Neural crest cell (in vitro differentiated cells): ENCODE results near the gene GRAMD2A. TPM values are rescaled to one million over a fixed set of nuclear protein-coding genes. Genes with fewer than 3 reads are reported as not detected.

Experiments
- DNase-seq: peaks from one replicate; pipeline ENCODE4 v3.0.0; 2021; ENCODE audit warnings: low read depth, mixed read lengths, low spot score
- H3K27ac Mint-ChIP-seq: one replicate; pipeline ENCODE4 v1.8.0; 2021; ENCODE audit warnings: mild to moderate bottlenecking, mixed read lengths; ENCODE audit not compliant: unreplicated experiment
- H3K27me3 Mint-ChIP-seq: 2 replicates; pipeline ENCODE4 v1.8.0; 2021; ENCODE audit warnings: low read depth, mild to moderate bottlenecking, mixed read lengths
- H3K36me3 Mint-ChIP-seq: 2 replicates; pipeline ENCODE4 v1.8.0; 2021; ENCODE audit warnings: low read depth, mild to moderate bottlenecking, mixed read lengths
- H3K4me1 Mint-ChIP-seq: 2 replicates; pipeline ENCODE4 v1.8.0; 2021; ENCODE audit warnings: mixed read lengths
- H3K4me3 Mint-ChIP-seq: one replicate; pipeline ENCODE4 v1.8.0; 2021; ENCODE audit warnings: mild to moderate bottlenecking, mixed read lengths
- H3K9me3 Mint-ChIP-seq: 2 replicates; pipeline ENCODE4 v1.8.0; 2021; ENCODE audit warnings: mixed read lengths
- total RNA-seq: library from RNA; stranded (reverse); gene quantifications from 2 replicates; pipeline ENCODE4 v1.2.1, GENCODE V29; 2021
- TF ChIP-seq, protein P1 (sequence below): fragments of 200-600 bp; sonication (generic); conservative IDR thresholded peaks from 2 replicates; pipeline ENCODE4 v1.5.0; 2021; ENCODE audit warnings: antibody characterized with exemption, mild to moderate bottlenecking

Gene GRAMD2A
- total RNA-seq, 1 donor from 2014 or later: 0.35 TPM

DNA sequence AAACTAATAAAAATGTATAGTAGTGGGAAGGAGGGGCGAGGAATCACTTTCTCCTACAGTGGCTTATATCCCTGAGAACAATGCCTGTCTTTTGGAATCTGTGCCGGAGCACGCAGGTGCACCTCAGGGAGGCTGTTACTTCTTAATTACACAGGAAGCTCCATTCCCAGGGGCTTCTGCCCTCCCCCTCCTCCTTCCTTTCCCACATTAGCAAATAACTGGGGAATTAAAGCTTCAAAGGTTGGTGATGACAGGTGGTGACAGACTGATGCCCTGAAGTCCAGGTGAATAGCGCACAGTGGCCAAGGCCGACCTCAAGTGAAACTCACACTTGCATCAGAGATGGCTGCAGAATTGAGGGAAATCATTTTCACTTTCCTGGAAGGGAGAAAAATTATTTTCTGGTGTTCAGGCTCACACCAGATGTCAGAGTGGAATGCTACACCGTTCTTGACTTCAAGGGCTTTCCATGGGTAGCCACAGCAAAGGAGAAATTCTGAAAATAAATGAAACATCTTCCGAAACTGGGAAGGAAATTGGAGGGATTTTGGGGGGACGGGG, 3.7 kb downstream of the GRAMD2A start:
- Mint-ChIP-seq H3K36me3 (peaks cover 12% of the 10 kb centered on the region), H3K9me3 (no peaks in the 10 kb centered on the region), H3K27ac (no peak overlapping the region), H3K4me1 (peaks cover 9% of the 10 kb centered on the region), H3K27me3 (peaks cover 76% of the 10 kb centered on the region), H3K4me3 (no peak overlapping the region)
- TF ChIP-seq, protein P1, sequence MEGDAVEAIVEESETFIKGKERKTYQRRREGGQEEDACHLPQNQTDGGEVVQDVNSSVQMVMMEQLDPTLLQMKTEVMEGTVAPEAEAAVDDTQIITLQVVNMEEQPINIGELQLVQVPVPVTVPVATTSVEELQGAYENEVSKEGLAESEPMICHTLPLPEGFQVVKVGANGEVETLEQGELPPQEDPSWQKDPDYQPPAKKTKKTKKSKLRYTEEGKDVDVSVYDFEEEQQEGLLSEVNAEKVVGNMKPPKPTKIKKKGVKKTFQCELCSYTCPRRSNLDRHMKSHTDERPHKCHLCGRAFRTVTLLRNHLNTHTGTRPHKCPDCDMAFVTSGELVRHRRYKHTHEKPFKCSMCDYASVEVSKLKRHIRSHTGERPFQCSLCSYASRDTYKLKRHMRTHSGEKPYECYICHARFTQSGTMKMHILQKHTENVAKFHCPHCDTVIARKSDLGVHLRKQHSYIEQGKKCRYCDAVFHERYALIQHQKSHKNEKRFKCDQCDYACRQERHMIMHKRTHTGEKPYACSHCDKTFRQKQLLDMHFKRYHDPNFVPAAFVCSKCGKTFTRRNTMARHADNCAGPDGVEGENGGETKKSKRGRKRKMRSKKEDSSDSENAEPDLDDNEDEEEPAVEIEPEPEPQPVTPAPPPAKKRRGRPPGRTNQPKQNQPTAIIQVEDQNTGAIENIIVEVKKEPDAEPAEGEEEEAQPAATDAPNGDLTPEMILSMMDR: no peak
- no peak for DNase-seq

DNA sequence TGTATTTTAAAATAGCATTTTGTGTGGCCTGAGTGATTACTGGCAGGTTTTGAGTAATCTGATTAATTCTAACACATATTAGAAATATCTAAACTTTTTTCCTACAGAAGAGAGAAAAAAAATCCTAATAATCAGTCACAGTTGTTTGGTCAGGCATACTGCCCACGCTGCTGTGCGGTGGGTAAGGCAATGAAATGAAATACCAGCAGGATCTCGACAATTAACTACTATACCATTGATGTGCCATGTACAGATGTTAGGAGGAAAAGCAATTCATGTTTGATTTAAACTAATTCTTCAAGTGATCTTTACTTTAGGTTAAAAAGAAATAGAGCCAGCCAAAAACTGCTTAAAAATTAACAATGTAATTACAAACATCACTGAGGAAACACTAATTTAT, 5.2 kb downstream of the GRAMD2A start:
- no peak for DNase-seq
- no peaks in the 10 kb centered on the region for H3K9me3 Mint-ChIP-seq
- TF ChIP-seq, protein P1: no peak
- peak overlapping the region; percentile 27 for H3K4me3 Mint-ChIP-seq
- H3K4me1 Mint-ChIP-seq: peaks cover 4% of the 10 kb centered on the region
- H3K36me3 Mint-ChIP-seq: no peaks in the 10 kb centered on the region
- H3K27ac Mint-ChIP-seq: no peak overlapping the region
- peaks cover 72% of the 10 kb centered on the region for H3K27me3 Mint-ChIP-seq

DNA sequence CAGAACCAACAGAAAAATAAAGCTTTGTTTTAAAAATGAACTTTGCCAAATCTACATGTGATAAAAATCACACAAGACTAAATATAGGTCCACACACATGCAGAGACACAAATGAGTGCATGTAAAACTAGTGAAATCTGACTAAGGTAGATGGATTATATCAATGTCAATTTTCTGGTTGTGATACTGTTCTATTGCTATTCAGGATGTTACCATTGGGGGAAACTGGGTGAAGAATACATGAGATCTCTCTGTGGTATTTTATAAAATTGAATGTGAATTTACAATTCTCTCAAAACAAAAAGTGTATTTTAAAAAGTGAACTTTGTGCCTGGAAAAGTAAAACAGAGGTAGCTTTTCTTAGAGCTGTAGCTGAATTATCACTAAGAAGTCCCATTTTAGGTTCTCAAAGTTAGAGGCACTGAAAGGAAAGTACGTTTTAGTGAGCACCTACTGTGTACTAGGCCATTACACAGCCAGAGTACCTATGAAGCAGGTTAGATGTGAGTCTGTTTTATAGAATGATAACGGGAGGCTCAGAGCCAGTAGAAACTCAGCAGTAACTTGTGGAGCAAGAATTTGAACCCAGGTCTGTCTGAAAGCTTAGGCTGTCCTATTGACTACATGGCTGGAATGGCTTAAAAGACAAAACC, 8.2 kb downstream of the GRAMD2A start:
- H3K4me1 Mint-ChIP-seq: no peaks in the 10 kb centered on the region
- H3K9me3 Mint-ChIP-seq: no peaks in the 10 kb centered on the region
- no peak overlapping the region for H3K27ac Mint-ChIP-seq
- H3K4me3 Mint-ChIP-seq: no peak overlapping the region
- TF ChIP-seq, protein P1: no peak
- no peaks in the 10 kb centered on the region for H3K36me3 Mint-ChIP-seq
- no peak for DNase-seq
- H3K27me3 Mint-ChIP-seq: peaks cover 62% of the 10 kb centered on the region

DNA sequence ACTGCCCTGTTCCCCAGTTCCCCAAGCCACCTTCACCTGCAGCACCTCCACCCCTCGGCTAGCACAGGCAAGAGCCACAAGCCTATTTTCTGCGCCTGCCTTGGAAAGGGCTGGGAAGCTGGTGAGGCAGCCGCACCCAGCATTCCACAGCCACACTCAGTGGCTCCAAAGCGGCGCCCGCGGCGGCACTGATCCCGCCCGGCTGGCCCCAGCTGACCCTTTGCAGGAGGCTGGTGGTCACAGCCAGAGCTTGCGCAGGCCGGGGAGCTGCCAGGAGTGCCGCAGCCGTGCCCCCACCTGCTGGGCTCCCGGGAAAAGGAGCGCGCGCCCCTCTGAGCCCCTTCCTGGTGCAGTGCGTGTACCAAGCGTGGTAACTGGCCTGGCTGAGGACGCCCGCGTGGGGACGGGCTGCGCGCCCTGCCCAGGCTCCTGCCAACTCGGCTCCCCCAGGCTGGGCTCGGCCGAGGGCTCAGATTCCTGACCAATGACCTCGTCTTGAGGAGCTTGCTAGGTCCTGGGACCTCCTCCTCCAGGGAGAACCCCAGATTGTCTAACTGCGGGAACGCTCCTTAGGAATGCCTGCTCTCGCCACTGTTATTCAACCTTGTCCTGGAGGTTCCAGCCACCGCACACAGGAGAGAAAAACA, 13.3 kb downstream of the GRAMD2A start:
- peak; percentile 30 for DNase-seq
- peaks cover 47% of the 10 kb centered on the region for H3K27me3 Mint-ChIP-seq
- H3K9me3 Mint-ChIP-seq: no peaks in the 10 kb centered on the region
- H3K27ac Mint-ChIP-seq: no peak overlapping the region
- no peak overlapping the region for H3K4me3 Mint-ChIP-seq
- TF ChIP-seq, protein P1: no peak
- no peaks in the 10 kb centered on the region for H3K36me3 Mint-ChIP-seq
- peaks cover 32% of the 10 kb centered on the region for H3K4me1 Mint-ChIP-seq

DNA sequence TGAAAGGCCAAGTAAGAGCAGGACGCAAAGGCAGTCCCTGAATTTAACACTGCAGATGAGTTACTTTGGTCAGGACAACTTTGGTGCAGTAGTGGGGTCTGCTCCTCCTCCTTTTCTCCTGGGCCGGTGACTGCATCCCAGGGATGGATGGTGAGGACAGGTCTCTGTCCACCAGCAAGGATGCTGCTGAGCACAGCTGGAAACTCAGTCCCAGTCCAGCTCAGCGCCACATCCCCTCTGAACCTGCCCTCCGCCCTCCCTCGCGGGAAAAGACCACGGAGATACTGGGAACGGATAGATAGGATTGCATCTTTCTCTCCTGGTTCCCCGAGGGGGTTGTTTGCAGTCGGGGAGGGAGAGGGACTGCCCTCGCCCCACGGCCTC, 13.8 kb downstream of the GRAMD2A start:
- DNase-seq: no peak
- Mint-ChIP-seq H3K27ac (no peak overlapping the region), H3K36me3 (no peaks in the 10 kb centered on the region), H3K4me1 (peaks cover 35% of the 10 kb centered on the region), H3K27me3 (peaks cover 44% of the 10 kb centered on the region), H3K9me3 (no peaks in the 10 kb centered on the region), H3K4me3 (no peak overlapping the region)
- TF ChIP-seq, protein P1: no peak
